Neuron (in vitro differentiated cells): ENCODE data around the gene KRABD2.

Experiments
- H2AFZ ChIP-seq: one replicate; pipeline ENCODE4 v1.6.1; 2013; ENCODE audit warnings: low read depth, mild to moderate bottlenecking, inconsistent platforms, low read length, moderate library complexity
- H3K27me3 ChIP-seq: one replicate; pipeline ENCODE4 v1.6.1; 2013; ENCODE audit warnings: low read length; ENCODE audit not compliant: insufficient read depth
- H3K36me3 ChIP-seq: one replicate; pipeline ENCODE4 v1.6.1; 2013; ENCODE audit warnings: low read length; ENCODE audit not compliant: insufficient read depth
- H3K4me1 ChIP-seq: one replicate; pipeline ENCODE4 v1.6.1; 2013; ENCODE audit warnings: low read length; ENCODE audit not compliant: insufficient read depth
- H3K4me3 ChIP-seq: 2 replicates; pipeline ENCODE4 v1.5.1; 2013; ENCODE audit warnings: mild to moderate bottlenecking, low read length, moderate library complexity
- H3K9me3 ChIP-seq: one replicate; pipeline ENCODE4 v1.6.1; 2013; ENCODE audit warnings: low read length

KRABD2 gene

DNA sequence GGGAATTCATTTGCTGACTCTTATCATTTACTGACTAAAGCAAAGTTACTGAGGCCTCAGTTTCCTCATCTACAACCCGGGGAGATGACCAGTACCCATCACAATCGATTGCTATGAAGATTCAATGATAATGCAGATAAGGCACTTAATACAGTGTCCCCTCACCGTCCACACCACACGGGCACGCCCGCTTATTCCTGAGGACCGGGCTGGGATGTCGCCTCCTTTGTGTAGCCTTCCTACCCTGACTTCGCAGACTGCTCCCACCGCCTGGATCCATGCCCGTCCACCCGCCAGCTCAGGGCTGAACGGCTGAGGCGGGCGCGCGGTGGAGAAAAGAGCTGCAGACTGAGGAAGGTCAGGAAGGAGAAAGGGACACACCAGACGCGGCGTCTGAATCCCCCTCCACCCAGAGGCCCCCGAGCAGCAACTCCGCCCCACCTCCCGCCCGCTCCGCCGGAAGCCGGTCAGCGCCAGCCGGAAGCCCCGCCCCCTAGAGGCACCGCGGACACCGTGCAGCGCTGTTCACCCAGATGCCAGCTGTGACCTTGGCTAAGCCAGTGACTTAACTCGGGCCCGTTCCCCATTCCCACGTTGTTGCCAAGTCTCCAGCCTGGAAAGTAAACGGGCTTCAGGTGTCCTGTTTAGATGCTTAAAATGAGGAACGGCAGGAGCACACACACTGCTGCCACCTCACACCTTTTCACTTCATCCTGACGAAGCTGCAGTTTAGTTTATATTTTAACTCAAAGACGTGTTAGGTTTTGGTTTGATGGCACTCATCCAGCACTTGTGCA lies at the start of gene KRABD2:
TSS of gene KRABD2 (minus strand) at position 434 of the 797 bp plus-strand sequence.
- H3K4me3 ChIP-seq = peak within 1 kb of the TSS; percentile 68
- no peak within 1 kb of the TSS for H2AFZ ChIP-seq
- H3K27me3 ChIP-seq = no peaks in the 10 kb centered on the region
- peaks cover 21% of the 10 kb centered on the region for H3K4me1 ChIP-seq
- peaks cover 51% of the 10 kb centered on the region for H3K36me3 ChIP-seq
- no peaks in the 10 kb centered on the region for H3K9me3 ChIP-seq

DNA sequence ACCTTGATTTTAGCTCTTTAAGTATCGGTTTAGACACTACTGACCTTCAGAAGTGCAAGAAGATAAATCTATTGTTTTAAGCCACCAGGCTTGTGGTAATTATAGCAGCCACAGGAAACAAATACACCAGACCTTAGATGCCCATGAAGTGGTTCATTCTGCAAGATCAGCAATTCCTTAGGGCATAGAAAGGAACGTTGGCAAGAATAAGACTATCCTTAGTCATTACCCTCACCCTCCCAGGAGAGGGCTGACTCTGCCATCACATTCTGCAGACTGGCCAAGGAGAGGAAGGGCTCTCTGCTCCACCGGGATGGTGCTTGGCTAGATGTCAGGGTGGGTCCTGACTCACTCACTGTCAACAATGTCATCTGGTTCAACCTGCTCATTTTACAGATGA lies 45.1 kb upstream of the KRABD2 start:
- H3K27me3 ChIP-seq = peaks cover 5% of the 10 kb centered on the region
- no peaks in the 10 kb centered on the region for H3K36me3 ChIP-seq
- H3K4me3 ChIP-seq = no peak overlapping the region
- peaks cover 7% of the 10 kb centered on the region for H3K4me1 ChIP-seq
- no peak overlapping the region for H2AFZ ChIP-seq
- H3K9me3 ChIP-seq = no peaks in the 10 kb centered on the region

DNA sequence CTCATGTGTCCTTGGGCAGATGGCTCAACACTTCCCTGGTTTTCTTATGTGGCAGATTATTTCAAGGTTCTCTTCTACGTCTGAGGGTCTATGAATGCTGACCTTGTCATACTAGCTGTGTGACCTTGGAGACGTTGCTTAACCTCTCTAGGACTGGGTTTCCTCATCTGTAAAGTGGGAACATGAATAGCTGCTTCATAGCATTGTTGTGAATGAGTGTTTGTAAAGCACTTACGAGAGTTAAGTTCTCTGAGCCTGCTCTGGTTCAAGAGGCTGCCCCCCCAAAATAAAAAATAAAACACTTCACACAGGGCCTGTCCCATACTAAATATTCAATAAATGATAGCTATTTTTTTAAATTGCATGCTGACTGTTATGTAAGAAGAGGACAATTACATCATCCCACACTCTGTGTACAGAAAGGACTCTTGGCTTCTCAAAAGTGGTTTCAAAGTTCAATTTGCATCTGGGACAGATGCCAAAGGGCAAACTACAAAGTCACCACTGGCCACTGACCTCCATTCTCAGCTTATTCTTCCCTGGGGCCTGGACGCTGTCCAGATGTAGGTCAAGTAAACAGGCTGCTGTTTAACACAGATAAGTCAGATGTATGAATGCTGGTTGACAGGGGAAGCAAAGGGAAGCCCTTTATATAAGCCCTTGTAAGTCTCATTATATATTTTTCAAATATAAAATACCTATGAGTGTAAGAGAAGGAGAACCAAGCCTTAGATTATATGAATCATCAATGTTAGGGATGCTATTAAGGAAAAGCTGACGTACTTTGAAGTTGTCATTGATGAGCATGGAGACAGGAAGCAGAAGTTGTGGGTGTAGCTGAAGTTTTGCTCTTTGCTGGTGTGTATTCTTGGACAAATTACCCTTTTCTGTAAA lies 43.8 kb upstream of the KRABD2 start:
- Histone ChIP-seq H3K4me1 (peaks cover 3% of the 10 kb centered on the region), H2AFZ (no peak overlapping the region), H3K36me3 (no peaks in the 10 kb centered on the region), H3K9me3 (no peaks in the 10 kb centered on the region), H3K27me3 (peaks cover 5% of the 10 kb centered on the region), H3K4me3 (no peak overlapping the region)

DNA sequence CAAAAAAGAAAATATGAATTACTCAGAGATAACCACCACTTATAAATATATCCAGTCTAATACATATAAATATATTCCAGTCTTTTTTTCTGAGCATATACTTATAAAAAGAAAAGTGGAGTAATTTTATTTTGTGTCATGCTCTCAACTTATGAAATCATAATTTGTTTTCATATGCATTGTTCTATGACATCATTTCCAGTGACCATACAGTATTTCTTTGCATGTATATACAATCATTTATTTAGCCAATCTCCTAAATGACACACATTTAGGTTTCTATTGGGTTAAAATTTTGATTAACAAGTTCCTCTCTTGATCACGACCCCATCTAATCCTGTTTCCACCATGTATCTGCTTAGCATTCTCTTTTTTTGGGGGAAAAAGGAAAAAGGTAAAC lies 42.8 kb upstream of the KRABD2 start:
- H2AFZ ChIP-seq = no peak overlapping the region
- H3K4me3 ChIP-seq = no peak overlapping the region

DNA sequence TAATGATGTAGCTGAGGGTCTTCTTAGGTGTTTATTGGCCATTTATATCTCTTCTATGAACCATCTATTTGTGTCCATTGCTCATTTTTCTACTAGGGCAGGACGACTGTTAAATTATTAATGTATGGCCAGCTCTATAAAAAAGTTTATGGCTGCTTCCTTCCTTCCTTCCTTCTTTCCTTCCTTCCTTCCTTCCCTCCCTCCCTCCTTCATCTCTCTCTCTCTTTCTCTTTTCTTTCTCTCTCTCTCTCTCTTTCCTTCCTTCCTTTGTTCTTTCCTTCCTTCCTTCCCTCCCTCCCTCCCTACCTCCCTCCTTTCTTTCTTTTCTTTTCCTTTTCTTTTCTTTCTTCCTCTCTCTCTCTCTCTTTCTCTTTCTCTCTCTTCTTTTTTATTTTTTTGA lies 42.0 kb upstream of the KRABD2 start:
- Histone ChIP-seq H3K36me3 (no peaks in the 10 kb centered on the region), H3K4me3 (no peak overlapping the region), H2AFZ (no peak overlapping the region)

More for the DNA sequence above, 42.8 kb upstream of the KRABD2 start:
- Histone ChIP-seq H3K36me3 (no peaks in the 10 kb centered on the region), H3K4me1 (no peaks in the 10 kb centered on the region), H3K27me3 (peaks cover 5% of the 10 kb centered on the region), H3K9me3 (no peaks in the 10 kb centered on the region)

DNA sequence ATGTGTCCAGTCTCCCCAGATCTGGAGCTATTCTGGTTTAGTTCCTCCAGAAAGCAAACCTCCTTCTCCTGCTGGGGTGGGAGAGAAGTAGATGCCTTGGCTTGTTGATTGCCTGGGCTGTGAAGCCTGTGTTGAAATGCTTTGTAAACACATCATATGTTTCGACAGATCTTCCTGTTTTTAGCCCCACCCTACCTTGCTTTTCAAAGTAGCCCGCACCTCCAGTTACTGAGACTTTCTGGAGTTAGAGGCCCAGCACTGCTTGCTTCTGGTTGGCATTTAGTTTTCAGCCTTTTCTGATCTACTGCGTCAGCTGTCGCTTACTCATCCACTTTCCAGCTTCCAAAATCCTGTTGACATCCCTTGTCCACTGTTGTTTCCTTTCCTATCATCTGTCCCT lies 41.3 kb upstream of the KRABD2 start:
- H2AFZ ChIP-seq = no peak overlapping the region
- H3K36me3 ChIP-seq = no peaks in the 10 kb centered on the region
- peaks cover 7% of the 10 kb centered on the region for H3K27me3 ChIP-seq
- H3K4me1 ChIP-seq = no peaks in the 10 kb centered on the region
- H3K4me3 ChIP-seq = no peak overlapping the region
- no peaks in the 10 kb centered on the region for H3K9me3 ChIP-seq

More for the DNA sequence above, 42.0 kb upstream of the KRABD2 start:
- H3K4me1 ChIP-seq = no peaks in the 10 kb centered on the region
- H3K9me3 ChIP-seq = no peaks in the 10 kb centered on the region
- peaks cover 5% of the 10 kb centered on the region for H3K27me3 ChIP-seq

DNA sequence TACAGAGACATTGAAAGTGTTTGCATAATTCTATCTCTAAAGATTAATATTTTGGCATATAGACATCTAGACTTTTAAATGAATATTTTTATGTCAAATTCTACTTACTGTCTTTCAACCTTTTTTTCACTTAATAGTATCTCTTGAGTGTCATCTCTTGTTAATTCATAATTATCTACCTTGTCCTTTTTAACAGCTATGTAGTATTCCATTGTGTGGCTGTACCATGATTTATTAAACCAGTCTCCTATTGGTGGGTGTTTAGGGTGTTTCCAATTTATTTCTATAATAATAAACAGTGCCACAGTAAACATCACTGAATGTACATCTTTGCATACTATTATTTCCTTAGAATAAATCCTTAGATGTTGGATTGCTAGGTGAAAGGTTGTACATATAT lies 37.4 kb upstream of the KRABD2 start:
- Histone ChIP-seq H3K9me3 (no peaks in the 10 kb centered on the region), H3K36me3 (no peaks in the 10 kb centered on the region), H3K27me3 (peaks cover 8% of the 10 kb centered on the region), H3K4me1 (no peaks in the 10 kb centered on the region), H2AFZ (no peak overlapping the region), H3K4me3 (no peak overlapping the region)

DNA sequence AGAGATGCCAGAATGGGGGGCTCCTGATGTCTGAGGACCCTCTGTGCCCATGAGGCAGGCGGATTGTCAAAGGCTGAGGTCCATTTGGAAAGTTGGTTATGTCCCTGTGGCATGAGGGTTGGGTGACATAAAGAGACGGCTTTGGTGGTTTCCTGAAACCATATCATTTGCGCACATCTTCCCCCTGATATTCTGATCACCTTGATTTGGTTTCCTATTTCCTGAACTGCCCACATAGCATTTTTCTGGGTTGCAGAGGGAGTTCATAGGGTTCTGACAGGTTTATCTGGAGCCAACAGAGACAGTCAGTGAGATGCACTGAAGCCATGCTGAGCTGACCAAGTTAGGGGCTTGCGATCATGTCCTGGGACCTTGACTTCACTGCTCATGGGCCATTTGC lies 36.8 kb upstream of the KRABD2 start:
- no peaks in the 10 kb centered on the region for H3K36me3 ChIP-seq
- H3K27me3 ChIP-seq = peaks cover 8% of the 10 kb centered on the region
- no peaks in the 10 kb centered on the region for H3K9me3 ChIP-seq
- H2AFZ ChIP-seq = no peak overlapping the region
- no peak overlapping the region for H3K4me3 ChIP-seq
- H3K4me1 ChIP-seq = no peaks in the 10 kb centered on the region

DNA sequence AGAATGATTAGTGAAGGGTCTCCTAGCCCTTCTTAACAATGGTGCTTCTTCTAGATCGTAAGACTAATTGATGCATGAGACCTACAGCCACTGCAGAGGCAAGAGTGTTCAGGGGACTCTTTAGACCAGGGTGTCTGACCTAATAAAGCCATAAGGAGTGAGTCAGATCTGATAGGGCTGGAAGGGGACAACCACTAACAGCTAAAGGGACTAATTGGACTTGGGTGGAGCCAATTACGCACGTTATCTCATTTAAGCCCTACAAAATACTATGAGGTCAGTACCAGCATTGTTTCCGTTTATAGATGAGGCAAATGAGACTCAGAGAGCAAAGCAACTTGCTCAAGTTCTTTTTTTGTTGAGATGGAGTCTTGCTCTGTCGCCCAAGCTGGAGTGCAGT lies 35.6 kb upstream of the KRABD2 start:
- Histone ChIP-seq H3K27me3 (peaks cover 3% of the 10 kb centered on the region), H3K9me3 (no peaks in the 10 kb centered on the region), H3K36me3 (no peaks in the 10 kb centered on the region), H3K4me3 (no peak overlapping the region), H2AFZ (no peak overlapping the region), H3K4me1 (no peaks in the 10 kb centered on the region)

DNA sequence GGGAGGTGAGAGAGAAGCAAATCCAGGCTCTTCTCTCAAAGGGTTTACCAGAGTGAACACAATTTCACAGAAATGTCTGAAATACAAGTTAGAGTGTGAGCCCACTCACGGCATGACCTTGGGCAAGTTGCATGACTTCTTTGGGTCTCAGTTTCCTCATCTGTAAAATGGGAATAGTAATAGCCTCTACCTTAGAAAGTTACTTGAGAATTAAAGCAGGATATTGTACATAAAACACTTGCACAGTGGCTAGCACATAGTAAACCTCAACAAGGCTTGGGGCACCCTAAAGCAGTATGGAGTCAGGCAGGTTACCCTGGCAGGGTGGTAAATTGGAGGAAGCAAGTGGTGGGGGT lies 34.4 kb upstream of the KRABD2 start:
- no peaks in the 10 kb centered on the region for H3K36me3 ChIP-seq
- H3K27me3 ChIP-seq = peaks cover 3% of the 10 kb centered on the region
- H3K9me3 ChIP-seq = no peaks in the 10 kb centered on the region
- H2AFZ ChIP-seq = no peak overlapping the region
- no peaks in the 10 kb centered on the region for H3K4me1 ChIP-seq
- no peak overlapping the region for H3K4me3 ChIP-seq

DNA sequence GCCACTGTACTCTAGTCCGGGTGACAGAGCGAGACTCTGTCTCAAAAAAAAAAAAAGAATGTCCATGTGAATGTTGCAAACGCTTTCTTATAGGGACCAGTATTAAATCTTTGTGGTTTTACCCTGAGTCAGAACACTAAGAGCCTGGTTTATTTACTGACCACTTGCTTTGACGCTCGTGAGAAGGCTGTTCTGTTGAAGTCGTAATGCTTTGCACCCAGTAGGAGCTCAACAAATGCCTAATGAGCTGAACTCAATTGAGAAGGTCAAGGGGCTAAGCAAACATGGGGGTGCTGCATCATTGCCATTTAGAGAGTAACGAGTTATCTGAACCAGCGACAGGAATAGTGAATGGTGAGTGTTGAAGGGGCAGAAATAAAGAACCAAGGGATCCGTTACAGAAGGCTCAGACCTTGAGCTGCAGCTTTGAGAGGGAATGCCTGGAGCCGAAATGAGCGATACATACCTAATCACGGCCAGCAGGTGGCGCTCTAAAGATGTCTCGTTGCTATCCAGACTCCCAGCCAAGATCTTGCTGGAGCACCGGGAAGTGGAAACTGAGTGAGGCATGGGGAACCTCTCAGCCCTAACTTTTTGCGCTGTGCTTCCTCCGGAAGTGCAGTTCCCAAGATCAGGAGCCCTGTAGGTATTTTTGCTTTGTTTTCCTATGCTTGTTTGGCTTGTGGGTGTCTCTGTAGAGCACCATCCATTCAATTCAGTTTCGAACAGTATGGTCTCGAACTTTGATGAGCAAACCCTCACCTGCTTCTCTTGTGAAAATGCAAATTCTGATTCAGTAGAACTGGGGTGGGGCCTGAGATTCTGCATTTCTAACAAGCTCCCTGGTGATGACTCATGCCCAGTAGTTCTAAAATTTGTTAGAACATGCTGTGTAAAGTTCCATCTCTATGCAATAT lies 33.7 kb upstream of the KRABD2 start:
- Histone ChIP-seq H3K9me3 (no peaks in the 10 kb centered on the region), H3K27me3 (peaks cover 3% of the 10 kb centered on the region), H2AFZ (no peak overlapping the region), H3K4me1 (no peaks in the 10 kb centered on the region), H3K4me3 (no peak overlapping the region), H3K36me3 (no peaks in the 10 kb centered on the region)

DNA sequence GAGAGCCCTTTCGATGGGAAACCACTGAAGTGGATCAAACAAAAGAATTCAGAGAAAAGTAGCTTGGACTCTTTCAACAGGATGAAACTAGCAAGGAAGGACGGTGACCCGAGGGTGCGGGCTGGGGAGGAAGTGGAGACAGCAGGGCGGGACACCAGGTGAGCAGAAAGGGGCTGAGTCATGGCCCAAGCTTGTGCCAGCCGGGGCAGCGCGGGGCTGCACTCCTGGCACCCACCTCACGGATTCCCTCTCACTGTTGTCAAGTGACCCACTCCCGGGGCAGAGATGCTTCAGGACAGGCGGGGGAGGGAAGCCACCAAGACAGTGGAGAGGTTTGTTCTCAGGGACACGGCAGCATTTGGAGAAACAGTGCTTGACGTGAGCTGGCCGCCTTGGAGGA lies 31.9 kb upstream of the KRABD2 start:
- Histone ChIP-seq H2AFZ (no peak overlapping the region), H3K27me3 (peaks cover 3% of the 10 kb centered on the region), H3K9me3 (no peaks in the 10 kb centered on the region), H3K4me1 (no peaks in the 10 kb centered on the region), H3K36me3 (no peaks in the 10 kb centered on the region), H3K4me3 (no peak overlapping the region)
